H1 (cell line): ENCODE measurements around the gene RTN4RL1. TPM values are rescaled to one million over a fixed set of nuclear protein-coding genes. Genes with fewer than 3 reads are reported as not detected.

Source experiments
- CTBP2 ChIP-seq: IDR thresholded peaks from 2 replicates; pipeline ENCODE4 v1.7.0; 2011; ENCODE audit warnings: borderline replicate concordance, mild to moderate bottlenecking, moderate library complexity, mixed read lengths, low read length; ENCODE audit not compliant: insufficient read depth, insufficient read length
- RXRA ChIP-seq: IDR thresholded peaks from 2 replicates; pipeline ENCODE4 v1.6.1; 2011; ENCODE audit warnings: low read depth, mild to moderate bottlenecking, low read length, moderate library complexity; ENCODE audit not compliant: insufficient read depth
- SAP30 ChIP-seq: fragments of 300-600 bp; sonication (generic); IDR thresholded peaks from 2 replicates; pipeline ENCODE4 v1.7.1; 2012; ENCODE audit warnings: low read length, moderate library complexity, mild to moderate bottlenecking, inconsistent platforms; ENCODE audit not compliant: insufficient read depth, insufficient replicate concordance
- SIN3A ChIP-seq, 2 experiments: IDR thresholded peaks in 1 of 2; conservative IDR thresholded peaks in 1 of 2; 2 replicates each; pipeline ENCODE4 v1.6.1; 2011 to 2012; ENCODE audit warnings: low read length in 2 of 2, improper control_type of control experiment in 1 of 2, low read depth in 1 of 2, mild to moderate bottlenecking in 1 of 2
- SP2 ChIP-seq: IDR thresholded peaks from 2 replicates; pipeline ENCODE4 v1.6.1; 2012; ENCODE audit warnings: mild to moderate bottlenecking, low read length, inconsistent platforms
- polyA plus RNA-seq, 7 experiments: library from polyadenylated mRNA; depleted of rRNA in 3 of 7; stranded (reverse) in 5 of 7; unstranded in 2 of 7; fragments of >200 nt in 5 of 7; fragments of 200-250 nt in 2 of 7; gene quantifications; 1 replicate in 5 of 7; 2 replicates in 1 of 7; 4 replicates in 1 of 7; pipeline versions ENCODE4 v1.2.1 to v1.2.3, GENCODE V29; 2011 to 2013; ENCODE audit warnings: missing spikeins in 2 of 7, mixed read lengths in 2 of 7
- total RNA-seq: library from RNA; stranded (reverse); fragmentation: NEBNext Ultra II Directional; extraction: Animal tissue kit (Norgen Biotek cat#: 25700); gene quantifications from 2 replicates; pipeline ENCODE4 v1.2.1, GENCODE V29; 2021

Gene RTN4RL1
- total and polyA plus RNA-seq, 2 of the 8 experiments (the other 6 are each of a cell fraction or from before 2014, with no cell fraction given): 0.09 TPM; not detected in 1

DNA sequence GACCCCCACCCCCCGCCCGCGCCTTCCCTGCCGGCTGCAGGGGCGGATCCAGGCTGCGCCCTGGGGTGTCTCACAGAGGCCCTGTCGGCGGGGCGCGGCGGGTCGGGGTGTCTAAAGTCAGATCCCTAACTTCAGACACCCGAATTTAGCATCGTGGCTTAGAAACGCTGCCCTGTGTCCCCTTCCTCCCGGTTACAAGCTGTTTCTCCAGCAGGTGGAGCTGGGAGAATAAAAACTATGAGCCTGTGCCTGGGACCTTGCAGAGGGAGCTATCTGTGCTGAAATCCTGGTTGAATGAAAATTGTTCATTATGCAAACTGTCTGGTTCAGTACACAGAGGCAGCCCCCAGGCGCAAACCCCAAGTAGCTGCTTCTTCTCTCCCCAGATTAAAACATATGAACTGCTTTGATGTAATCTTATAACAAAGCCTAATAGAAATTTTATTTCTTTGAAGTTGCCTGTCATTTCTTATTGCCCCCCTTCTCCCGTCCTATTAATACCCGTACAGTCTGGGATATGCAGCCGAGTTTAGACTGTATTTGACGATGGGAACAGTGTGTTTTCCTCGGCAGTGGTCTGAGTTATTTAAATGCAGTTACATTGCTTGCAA is 116.3 kb downstream of the RTN4RL1 start (continued):
- TF ChIP-seq SIN3A (conservative IDR thresholded peaks at IDR 0.05 in 1 of 2, IDR thresholded peaks at IDR 0.05 in 1 of 2; ENCODE audit: low read depth in 1 of 2, low read length in 2 of 2): 0 out of 4 replicates have a peak, but pooled peaks of 1 of the 2 experiments have one; percentile 44
- no peak for TF ChIP-seq SP2
- TF ChIP-seq SAP30: no peak
- 0 out of 2 replicates have a peak, but pooled peaks have one; percentile 4 for TF ChIP-seq RXRA
- TF ChIP-seq CTBP2: no peak
- TF ChIP-seq, all 59 proteins: peak for 10
